GM12872 (cell line): ENCODE measurements around the gene TRAF3IP1.

ENCODE experiments used
- TF ChIP-seq, protein P1 (sequence below): IDR thresholded peaks from 3 replicates; pipeline ENCODE4 v1.5.1; 2011; ENCODE audit warnings: low read depth, mild to moderate bottlenecking, low read length, moderate library complexity; ENCODE audit not compliant: insufficient read depth

Gene TRAF3IP1

GRCh38 chr2:238448031-238448955 lies 128.0 kb downstream of the TRAF3IP1 start:
- TF ChIP-seq, protein P1, sequence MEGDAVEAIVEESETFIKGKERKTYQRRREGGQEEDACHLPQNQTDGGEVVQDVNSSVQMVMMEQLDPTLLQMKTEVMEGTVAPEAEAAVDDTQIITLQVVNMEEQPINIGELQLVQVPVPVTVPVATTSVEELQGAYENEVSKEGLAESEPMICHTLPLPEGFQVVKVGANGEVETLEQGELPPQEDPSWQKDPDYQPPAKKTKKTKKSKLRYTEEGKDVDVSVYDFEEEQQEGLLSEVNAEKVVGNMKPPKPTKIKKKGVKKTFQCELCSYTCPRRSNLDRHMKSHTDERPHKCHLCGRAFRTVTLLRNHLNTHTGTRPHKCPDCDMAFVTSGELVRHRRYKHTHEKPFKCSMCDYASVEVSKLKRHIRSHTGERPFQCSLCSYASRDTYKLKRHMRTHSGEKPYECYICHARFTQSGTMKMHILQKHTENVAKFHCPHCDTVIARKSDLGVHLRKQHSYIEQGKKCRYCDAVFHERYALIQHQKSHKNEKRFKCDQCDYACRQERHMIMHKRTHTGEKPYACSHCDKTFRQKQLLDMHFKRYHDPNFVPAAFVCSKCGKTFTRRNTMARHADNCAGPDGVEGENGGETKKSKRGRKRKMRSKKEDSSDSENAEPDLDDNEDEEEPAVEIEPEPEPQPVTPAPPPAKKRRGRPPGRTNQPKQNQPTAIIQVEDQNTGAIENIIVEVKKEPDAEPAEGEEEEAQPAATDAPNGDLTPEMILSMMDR: no peak

DNA sequence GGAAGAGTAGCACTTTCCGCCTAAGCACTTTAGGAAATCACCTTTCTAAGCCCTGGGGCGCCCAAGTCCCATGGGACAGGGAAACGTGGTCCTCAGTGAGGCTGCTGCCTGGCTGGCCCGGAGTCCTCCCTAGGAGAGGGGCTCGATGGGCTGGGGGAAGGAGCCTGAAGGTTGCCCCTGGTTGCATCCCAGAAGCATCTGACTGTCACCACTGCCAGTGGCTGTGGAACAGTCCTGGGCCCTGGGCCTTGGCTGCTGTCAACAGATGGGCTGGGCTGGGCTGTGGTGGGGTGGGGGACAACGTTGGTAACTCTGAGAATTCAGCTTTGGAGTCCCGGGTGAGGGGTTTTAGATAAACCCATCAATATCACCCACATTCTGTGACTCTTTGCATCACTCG lies 128.9 kb downstream of the TRAF3IP1 start:
- TF ChIP-seq, protein P1: no peak

DNA sequence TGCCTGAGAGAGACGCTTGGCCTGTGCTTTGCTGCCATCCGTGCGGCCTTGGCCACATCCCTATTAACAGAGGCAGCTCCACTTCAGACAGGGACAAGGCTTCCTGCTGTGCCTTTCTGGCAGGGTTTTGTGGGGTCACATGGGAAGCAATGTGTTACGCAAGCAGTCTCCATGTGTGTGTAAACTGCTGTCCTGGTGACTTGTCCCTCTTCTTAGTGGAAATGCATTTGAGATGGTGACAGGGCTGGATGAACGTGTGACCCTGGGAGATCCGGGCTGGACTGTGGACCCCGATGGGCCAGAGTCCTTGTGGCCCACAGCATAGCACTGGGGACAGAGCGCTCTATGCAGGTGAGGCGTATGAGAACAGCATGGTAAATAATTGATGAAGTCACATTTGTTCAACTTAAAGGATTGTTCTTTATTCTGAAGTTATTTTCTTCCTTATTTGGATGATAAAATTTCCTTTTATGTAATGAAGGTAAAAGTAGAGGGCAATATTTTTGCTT lies 129.6 kb downstream of the TRAF3IP1 start:
- TF ChIP-seq, protein P1: no peak

GRCh38 chr2:238450440-238450861 lies 130.1 kb downstream of the TRAF3IP1 start:
- TF ChIP-seq, protein P1: no peak
